ENCODE data around the gene ADNP2.

The ADNP2 gene

DNA sequence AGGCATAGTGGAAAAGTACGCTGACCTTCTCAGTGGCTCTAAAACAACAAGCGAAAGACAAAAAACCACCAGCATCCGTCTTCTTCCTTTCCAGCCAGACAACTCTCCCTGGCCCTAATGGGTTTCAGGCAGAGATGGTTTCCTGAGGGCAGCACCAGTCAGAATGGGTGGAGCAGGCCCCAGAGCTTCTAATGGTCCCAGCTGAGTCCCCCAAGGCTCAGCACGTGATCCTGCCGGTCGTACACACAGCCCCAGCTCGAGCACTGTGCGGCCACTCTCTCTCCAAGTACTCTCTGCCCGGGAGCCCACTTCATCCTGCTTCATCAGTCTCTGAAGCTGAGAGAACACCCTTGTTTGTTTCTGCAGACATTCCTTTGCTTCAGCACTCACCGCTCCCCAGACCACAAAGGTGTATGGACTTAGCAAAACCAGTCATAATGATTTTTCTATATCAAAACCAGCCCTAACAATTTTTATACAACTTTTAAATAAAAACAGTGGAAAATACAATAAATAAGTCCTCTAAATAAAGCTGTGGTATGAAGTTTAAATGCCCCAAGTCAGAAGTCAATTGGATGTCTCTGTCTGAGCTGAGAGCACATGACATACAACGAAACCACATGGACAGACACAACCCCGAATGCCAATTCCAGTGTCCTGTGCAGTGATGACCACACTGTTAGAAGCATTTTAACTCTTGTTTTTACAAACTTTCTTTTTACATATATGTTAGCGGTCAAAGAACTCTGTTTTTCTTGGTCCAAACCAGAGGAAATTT is 74.4 kb downstream of the ADNP2 start:
- FAIRE-seq (no peak), DNase-seq (ENCODE audit: extremely low spot score, insufficient read length, low read depth) (no peak)

- DNase-seq (ENCODE audit: extremely low spot score, insufficient read length, low read depth) (no peak), FAIRE-seq (no peak)
Measured at GRCh38 chr18:80184243-80184772, 75.2 kb downstream of the ADNP2 start.

DNA sequence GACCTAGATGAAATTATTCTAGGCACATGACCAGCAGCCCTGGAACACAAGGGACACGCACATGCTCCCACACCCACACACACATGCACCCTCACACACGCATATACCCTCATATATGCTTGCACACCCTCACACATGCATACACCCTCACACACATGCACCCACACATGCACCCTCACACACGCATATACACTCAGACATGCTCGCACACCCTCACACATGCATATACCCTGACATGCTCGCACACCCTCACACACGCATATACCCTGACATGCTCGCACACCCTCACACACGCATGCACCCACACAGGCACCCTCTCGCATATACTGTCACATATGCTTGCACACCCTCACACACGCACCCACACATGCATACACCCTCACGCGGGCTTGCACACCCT is 76.5 kb downstream of the ADNP2 start:
- DNase-seq (ENCODE audit: extremely low spot score, insufficient read length, low read depth) (no peak), FAIRE-seq (no peak)

DNA sequence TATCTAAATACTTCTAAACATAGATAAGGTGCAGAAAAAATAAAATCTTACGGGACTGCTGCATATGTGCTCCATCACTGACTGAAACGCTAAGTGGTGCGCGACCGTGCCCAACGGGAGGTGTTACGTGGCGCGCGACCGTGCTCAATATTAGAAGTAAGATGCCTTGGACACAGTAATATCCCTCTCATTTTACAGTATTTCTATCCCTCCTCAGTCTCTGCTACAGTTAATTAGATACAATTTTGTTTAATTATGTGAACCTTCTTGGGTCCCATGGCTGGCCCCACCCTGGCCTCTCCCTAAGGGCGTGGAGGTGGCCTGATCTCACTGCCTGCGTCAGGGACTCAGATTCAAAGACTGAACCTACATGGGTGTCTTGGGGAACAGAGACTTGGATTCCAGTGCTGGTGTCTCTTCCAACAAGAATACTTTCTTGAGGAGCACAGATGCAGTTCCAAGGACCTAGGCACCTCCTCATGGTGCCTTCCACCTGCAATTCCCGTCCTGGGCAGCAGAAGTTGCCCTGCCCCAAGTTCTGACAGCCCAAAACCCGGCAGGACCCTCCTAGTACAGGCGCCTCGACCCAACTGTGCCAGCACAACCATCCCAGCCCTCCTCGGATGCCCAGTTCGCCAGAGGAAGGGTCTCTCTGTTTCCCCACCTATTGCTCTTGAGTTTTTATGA is 79.0 kb downstream of the ADNP2 start:
- FAIRE-seq (no peak), DNase-seq (ENCODE audit: extremely low spot score, insufficient read length, low read depth) (no peak)

DNA sequence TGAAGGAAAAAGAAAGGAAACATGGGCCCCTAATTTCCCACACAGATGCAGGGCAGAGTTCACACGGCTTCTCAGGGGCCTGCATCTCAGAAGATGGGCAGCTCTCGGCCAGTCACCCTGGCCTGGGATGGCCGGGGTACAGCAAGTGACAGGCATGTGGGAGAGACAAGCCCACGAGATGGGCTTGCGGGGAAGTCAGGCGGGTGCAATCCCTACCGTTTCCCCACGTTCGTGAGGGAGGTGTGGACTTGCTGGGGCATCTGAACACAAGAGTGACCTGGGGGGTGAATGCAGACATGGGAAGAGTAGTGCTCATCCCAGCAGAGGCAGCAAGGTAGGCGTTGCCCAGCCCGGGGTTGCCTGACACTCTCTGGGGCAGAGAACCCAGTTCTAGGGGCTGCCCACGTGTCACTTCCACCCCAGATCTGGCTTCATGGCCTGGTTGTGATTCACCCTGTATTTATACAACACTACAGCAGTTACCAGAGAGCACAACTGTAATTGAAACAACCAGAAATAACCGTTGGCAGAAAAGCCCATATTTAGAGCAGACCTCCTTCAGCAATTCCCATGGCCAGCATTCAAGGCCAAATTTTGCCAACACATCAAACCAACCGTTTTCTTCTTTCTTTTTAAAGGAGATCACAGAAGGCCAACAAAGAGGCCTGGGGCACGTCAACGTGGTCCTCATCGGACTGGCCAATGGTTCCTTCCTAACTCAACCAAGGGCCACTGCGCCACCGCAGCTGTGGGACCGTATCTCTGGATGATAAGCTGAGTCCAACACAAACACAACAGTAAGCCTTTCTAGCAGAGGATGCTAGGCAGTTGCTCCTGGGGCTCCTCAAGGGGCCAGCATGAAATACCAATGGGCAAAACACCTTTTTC is 79.8 kb downstream of the ADNP2 start:
- FAIRE-seq: no peak

DNA sequence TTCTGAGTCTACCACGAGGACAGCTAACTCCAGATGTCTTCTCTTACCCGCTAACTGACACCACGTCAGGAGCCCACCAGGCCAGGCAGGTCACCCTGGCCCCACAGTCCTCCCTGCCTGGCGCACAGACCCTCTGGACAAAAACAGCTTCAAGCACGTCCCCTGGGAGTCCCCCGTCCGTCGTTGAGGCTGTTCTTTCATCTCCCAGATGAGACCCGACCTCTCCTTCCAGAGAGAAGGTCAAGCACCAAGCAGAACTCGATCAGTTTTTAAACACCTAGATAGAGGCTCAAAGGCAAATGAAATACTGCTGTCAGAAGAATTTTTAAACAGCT is 80.4 kb downstream of the ADNP2 start:
- FAIRE-seq (no peak), DNase-seq (ENCODE audit: extremely low spot score, insufficient read length, low read depth) (no peak)

More for the DNA sequence above, 79.8 kb downstream of the ADNP2 start:
- no peak for DNase-seq (ENCODE audit: extremely low spot score, insufficient read length, low read depth)
